HCT116 (cell line): ENCODE measurements around the gene RNF7. TPM values are rescaled to one million over a fixed set of nuclear protein-coding genes. Genes with fewer than 3 reads are reported as not detected.
"Not testable (repeated sequence)": the region's sequence is repeated elsewhere in the genome, so short reads cannot be mapped to it uniquely, and the experiment has no call there.

Source experiments
- ATAC-seq: fragments of 200-7000 bp; cut with Tn5 transposase; 2 replicates; pipeline ENCODE4 v1.9.1; 2020; ENCODE audit warnings: mild to moderate bottlenecking, moderate library complexity
- BruUV-seq: library from RNA; stranded (reverse); fragments of 400-500 nt; replicated peaks from 2 replicates; lab custom pipeline; 2021; lab: Mats Ljungman, UMichigan
- CTCF ChIA-PET: fragments of 300-600 bp; sonication (Branson Sonifier 250); formaldehyde crosslinking; loops from one replicate; lab custom pipeline; 2021; ENCODE audit warnings: antibody characterized with exemption; lab: Charles Lee
- POLR2A ChIA-PET: fragments of 300-600, 350-600 bp; sonication (Branson Sonifier 250); formaldehyde crosslinking; loops from one replicate; lab custom pipeline; 2021; ENCODE audit warnings: antibody characterized with exemption; lab: Charles Lee
- RAD21 ChIA-PET, 2 experiments: fragments of 300-600 bp; sonication (Branson Sonifier 250); formaldehyde crosslinking; loops; one replicate each; lab custom pipeline; 2023; ENCODE audit warnings: low total read pairs in 2 of 2; ENCODE audit not compliant: uncharacterized antibody in 2 of 2, unreplicated experiment in 2 of 2, low non-redundant PET in 1 of 2; lab: Charles Lee
- DNase-seq: peaks from one replicate; pipeline ENCODE4 v3.0.0-alpha.2; 2010; ENCODE audit warnings: low read depth, low spot score
- H2AFZ ChIP-seq: fragments of 200-600 bp; shearing (Covaris generic), sonication (generic); 2 replicates; pipeline ENCODE4 v1.6.1; 2017; ENCODE audit warnings: low read depth, mixed run types, mixed read lengths, antibody characterized with exemption, low read length; ENCODE audit not compliant: poor library complexity, severe bottlenecking
- H3K27ac ChIP-seq: 2 replicates; pipeline ENCODE4 v1.5.1; 2012; ENCODE audit warnings: low read depth, low read length
- H3K27me3 ChIP-seq: fragments of 200-600 bp; sonication (generic); 2 replicates; pipeline ENCODE4 v1.6.1; 2016; ENCODE audit warnings: mixed run types, low read length, mixed read lengths; ENCODE audit not compliant: insufficient read depth
- H3K36me3 ChIP-seq, 2 experiments: fragments of 200-500 bp in 1 of 2; fragments of 200-600 bp in 1 of 2; sonication (Bioruptor generic) in 1 of 2; sonication (generic) in 1 of 2; 2 replicates each; pipeline versions ENCODE4 v1.5.1 to v1.6.1; 2014 to 2016; ENCODE audit warnings: low read length in 2 of 2, inconsistent platforms in 1 of 2, mixed read lengths in 1 of 2, mixed run types in 1 of 2; ENCODE audit not compliant: insufficient read depth in 2 of 2, control insufficient read depth in 1 of 2
- H3K4me1 ChIP-seq, 2 experiments: fragments of 200-600 bp in 1 of 2; sonication (generic) in 1 of 2; 2 replicates each; pipeline versions ENCODE4 v1.5.1 to v1.6.1; 2012 to 2017; ENCODE audit warnings: low read length in 2 of 2, inconsistent platforms in 1 of 2, mild to moderate bottlenecking in 1 of 2, mixed read lengths in 1 of 2, mixed run types in 1 of 2, moderate library complexity in 1 of 2; ENCODE audit not compliant: insufficient read depth in 2 of 2, control insufficient read depth in 1 of 2
- H3K4me2 ChIP-seq: fragments of 200-600 bp; sonication (generic); 2 replicates; pipeline ENCODE4 v1.6.1; 2017; ENCODE audit warnings: mixed run types, low read length, mixed read lengths
- H3K4me3 ChIP-seq, 2 experiments: fragments of 200-600 bp in 1 of 2; sonication (generic) in 1 of 2; replicated peaks in 1 of 2; 2 replicates each; pipeline ENCODE4 v1.5.1; 2011 to 2016; ENCODE audit warnings: low read length in 2 of 2, control low read depth in 1 of 2, low read depth in 1 of 2, mild to moderate bottlenecking in 1 of 2, mixed read lengths in 1 of 2, mixed run types in 1 of 2
- H3K79me2 ChIP-seq: fragments of 200-600 bp; sonication (generic); 2 replicates; pipeline ENCODE4 v1.6.1; 2017; ENCODE audit warnings: mild to moderate bottlenecking, mixed run types, low read length, moderate library complexity, mixed read lengths; ENCODE audit not compliant: insufficient read depth
- H3K9ac ChIP-seq: fragments of 200-600 bp; sonication (generic); 2 replicates; pipeline ENCODE4 v1.6.1; 2016; ENCODE audit warnings: low read length, mixed read lengths
- H3K9me2 ChIP-seq: fragments of 200-600 bp; sonication (generic), shearing (Covaris generic); 2 replicates; pipeline ENCODE4 v1.6.1; 2017; ENCODE audit warnings: mixed run types, mild to moderate bottlenecking, moderate library complexity; ENCODE audit not compliant: insufficient read depth
- H3K9me3 ChIP-seq, 2 experiments: fragments of 200-500 bp in 1 of 2; fragments of 200-600 bp in 1 of 2; sonication (Bioruptor generic) in 1 of 2; sonication (generic) in 1 of 2; 2 replicates each; pipeline ENCODE4 v1.6.1; 2014 to 2017; ENCODE audit warnings: low read length in 2 of 2, mixed read lengths in 2 of 2, inconsistent platforms in 1 of 2, low read depth in 1 of 2, mild to moderate bottlenecking in 1 of 2, mixed run types in 1 of 2, moderate library complexity in 1 of 2; ENCODE audit not compliant: control insufficient read depth in 1 of 2, insufficient read depth in 1 of 2
- H4K20me1 ChIP-seq: fragments of 200-600 bp; sonication (generic), shearing (Covaris generic); 2 replicates; pipeline ENCODE4 v1.6.1; 2017; ENCODE audit warnings: mixed run types, mild to moderate bottlenecking, moderate library complexity; ENCODE audit not compliant: insufficient read depth
- ATF3 ChIP-seq: IDR thresholded peaks from 2 replicates; pipeline ENCODE4 v1.6.1; 2012
- CBX3 ChIP-seq: IDR thresholded peaks from 2 replicates; pipeline ENCODE4 v1.6.1; 2012; ENCODE audit warnings: low read depth
- CEBPB ChIP-seq: IDR thresholded peaks from 2 replicates; pipeline ENCODE4 v1.6.1; 2012; ENCODE audit warnings: low read depth
- EGR1 ChIP-seq: IDR thresholded peaks from 2 replicates; pipeline ENCODE4 v1.6.1; 2012; ENCODE audit warnings: low read depth
- ELF1 ChIP-seq: IDR thresholded peaks from 2 replicates; pipeline ENCODE4 v1.6.1; 2012; ENCODE audit warnings: low read depth, borderline replicate concordance
- EZH2 ChIP-seq: fragments of 200-600 bp; sonication (generic); IDR thresholded peaks from 2 replicates; pipeline ENCODE4 v1.6.1; 2017; ENCODE audit warnings: antibody characterized with exemption, mixed run types
- JUND ChIP-seq: IDR thresholded peaks from 2 replicates; pipeline ENCODE4 v1.6.1; 2012
- POLR2AphosphoS5 ChIP-seq: IDR thresholded peaks from 2 replicates; pipeline ENCODE4 v1.6.1; 2011; ENCODE audit warnings: mild to moderate bottlenecking, low read depth, low read length, moderate library complexity
- RAD21 ChIP-seq: IDR thresholded peaks from 2 replicates; pipeline ENCODE4 v1.6.1; 2012; ENCODE audit warnings: low read depth, mild to moderate bottlenecking
- SIN3A ChIP-seq: IDR thresholded peaks from 2 replicates; pipeline ENCODE4 v1.6.1; 2012; ENCODE audit warnings: low read depth
- SRF ChIP-seq: IDR thresholded peaks from 2 replicates; pipeline ENCODE4 v1.6.1; 2012; ENCODE audit warnings: low read depth
- ZBTB33 ChIP-seq: IDR thresholded peaks from 2 replicates; pipeline ENCODE4 v1.6.1; 2011; ENCODE audit warnings: mild to moderate bottlenecking, low read length, moderate library complexity; ENCODE audit not compliant: insufficient replicate concordance; ENCODE audit errors: extremely low read depth
- intact Hi-C: fragments of 100-400 bp; cut with micrococcal nuclease; formaldehyde crosslinking; loops from 2 replicates; pipeline ENCODE4 v1.10.0; 2022
- total RNA-seq: library from RNA; stranded (reverse); gene quantifications from one replicate; pipeline ENCODE4 v1.2.1, GENCODE V29; 2021; ENCODE audit not compliant: unreplicated experiment
- TF ChIP-seq, protein P1 (sequence below): IDR thresholded peaks from 2 replicates; pipeline ENCODE4 v1.6.1; 2012
- TF ChIP-seq, protein P2 (sequence below): IDR thresholded peaks from 2 replicates; pipeline ENCODE4 v1.6.1; 2012; ENCODE audit warnings: low read depth

The RNF7 gene
- total RNA-seq, 1 experiment from 2014 or later = 82.3 TPM

DNA sequence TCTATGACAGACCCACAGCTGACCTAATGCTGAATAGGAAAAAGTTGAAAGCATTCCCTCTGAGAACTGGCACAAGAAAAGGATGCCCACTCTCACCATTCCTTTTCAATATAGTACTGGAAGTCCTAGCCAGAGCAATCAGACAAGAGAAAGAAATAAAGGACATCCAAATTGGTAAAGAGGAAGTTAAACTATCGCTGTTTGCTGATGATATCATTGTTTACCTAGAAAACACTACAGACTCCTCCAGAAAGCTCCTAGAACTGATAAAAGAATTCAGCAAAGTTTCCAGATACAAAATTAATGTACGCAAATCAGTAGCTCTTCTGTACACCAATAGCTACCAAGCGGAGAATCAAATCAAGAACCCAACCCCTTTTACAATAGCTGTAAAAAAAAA, 34.7 kb upstream of the RNF7 start:
- H3K9me3 ChIP-seq, DNase-seq, POLR2A ChIA-PET, H3K27me3 ChIP-seq, H3K36me3 ChIP-seq, H3K9me2 ChIP-seq, BruUV-seq, H3K4me2 ChIP-seq, H3K79me2 ChIP-seq, H3K9ac ChIP-seq, H3K4me1 ChIP-seq, CTCF ChIA-PET, intact Hi-C loops, ATAC-seq, H4K20me1 ChIP-seq, H2AFZ ChIP-seq, H3K27ac ChIP-seq, RAD21 ChIA-PET, H3K4me3 ChIP-seq: not testable (repeated sequence)

DNA sequence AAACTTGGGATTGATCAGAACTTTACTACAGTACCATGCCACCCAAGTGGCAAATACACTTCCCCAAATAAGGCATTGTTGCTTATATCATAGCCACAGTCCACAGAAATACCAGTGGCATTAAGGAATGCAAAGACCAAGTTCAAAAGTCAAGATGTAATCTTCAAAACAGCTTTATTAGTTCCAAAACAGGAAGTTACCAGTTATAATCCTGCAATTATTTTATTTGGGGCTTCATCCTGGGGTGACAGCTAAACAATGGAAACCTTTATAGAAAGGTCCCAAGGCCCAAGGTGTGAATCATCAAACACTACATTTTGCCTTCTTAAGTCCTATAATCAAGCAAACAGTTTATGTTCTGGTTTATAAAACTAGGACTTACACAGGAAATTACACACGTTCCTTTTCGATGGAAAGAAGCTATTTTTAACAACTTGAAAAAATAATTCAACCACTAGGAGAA, 30.3 kb upstream of the RNF7 start:
- no peaks in the 10 kb centered on the region for H3K27me3 ChIP-seq
- no peak overlapping the region for H3K4me2 ChIP-seq
- DNase-seq = no peak
- H3K4me1 ChIP-seq = peaks cover 3 to 4% of the 10 kb centered on the region in 2 experiments; a peak in 1 of 4 replicates
- no peak overlapping the region for H2AFZ ChIP-seq
- no peaks in the 10 kb centered on the region for H3K9me3 ChIP-seq
- ATAC-seq = no peak
- no peaks in the 10 kb centered on the region for H4K20me1 ChIP-seq
- TF ChIP-seq ATF3 = no peak
- TF ChIP-seq, protein P1, sequence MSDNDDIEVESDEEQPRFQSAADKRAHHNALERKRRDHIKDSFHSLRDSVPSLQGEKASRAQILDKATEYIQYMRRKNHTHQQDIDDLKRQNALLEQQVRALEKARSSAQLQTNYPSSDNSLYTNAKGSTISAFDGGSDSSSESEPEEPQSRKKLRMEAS = no peak
- TF ChIP-seq CEBPB = no peak
- no peak for TF ChIP-seq RAD21
- TF ChIP-seq CBX3 = no peak
- no peak for TF ChIP-seq EGR1
- TF ChIP-seq ELF1 = no peak
- TF ChIP-seq ZBTB33 = no peak
- TF ChIP-seq POLR2AphosphoS5 = no peak
- TF ChIP-seq SRF = no peak
- no peak for TF ChIP-seq EZH2
- no peak for TF ChIP-seq JUND
- no peak for TF ChIP-seq SIN3A
- TF ChIP-seq, protein P2, sequence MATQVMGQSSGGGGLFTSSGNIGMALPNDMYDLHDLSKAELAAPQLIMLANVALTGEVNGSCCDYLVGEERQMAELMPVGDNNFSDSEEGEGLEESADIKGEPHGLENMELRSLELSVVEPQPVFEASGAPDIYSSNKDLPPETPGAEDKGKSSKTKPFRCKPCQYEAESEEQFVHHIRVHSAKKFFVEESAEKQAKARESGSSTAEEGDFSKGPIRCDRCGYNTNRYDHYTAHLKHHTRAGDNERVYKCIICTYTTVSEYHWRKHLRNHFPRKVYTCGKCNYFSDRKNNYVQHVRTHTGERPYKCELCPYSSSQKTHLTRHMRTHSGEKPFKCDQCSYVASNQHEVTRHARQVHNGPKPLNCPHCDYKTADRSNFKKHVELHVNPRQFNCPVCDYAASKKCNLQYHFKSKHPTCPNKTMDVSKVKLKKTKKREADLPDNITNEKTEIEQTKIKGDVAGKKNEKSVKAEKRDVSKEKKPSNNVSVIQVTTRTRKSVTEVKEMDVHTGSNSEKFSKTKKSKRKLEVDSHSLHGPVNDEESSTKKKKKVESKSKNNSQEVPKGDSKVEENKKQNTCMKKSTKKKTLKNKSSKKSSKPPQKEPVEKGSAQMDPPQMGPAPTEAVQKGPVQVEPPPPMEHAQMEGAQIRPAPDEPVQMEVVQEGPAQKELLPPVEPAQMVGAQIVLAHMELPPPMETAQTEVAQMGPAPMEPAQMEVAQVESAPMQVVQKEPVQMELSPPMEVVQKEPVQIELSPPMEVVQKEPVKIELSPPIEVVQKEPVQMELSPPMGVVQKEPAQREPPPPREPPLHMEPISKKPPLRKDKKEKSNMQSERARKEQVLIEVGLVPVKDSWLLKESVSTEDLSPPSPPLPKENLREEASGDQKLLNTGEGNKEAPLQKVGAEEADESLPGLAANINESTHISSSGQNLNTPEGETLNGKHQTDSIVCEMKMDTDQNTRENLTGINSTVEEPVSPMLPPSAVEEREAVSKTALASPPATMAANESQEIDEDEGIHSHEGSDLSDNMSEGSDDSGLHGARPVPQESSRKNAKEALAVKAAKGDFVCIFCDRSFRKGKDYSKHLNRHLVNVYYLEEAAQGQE = no peak
- TF ChIP-seq, all 23 proteins: peak for 0
- H3K9ac ChIP-seq = no peak overlapping the region
- no peaks in the 10 kb centered on the region for H3K9me2 ChIP-seq
- H3K4me3 ChIP-seq = no peak overlapping the region
- POLR2A ChIA-PET = no interaction called here
- intact Hi-C loops = no loop called here
- RAD21 ChIA-PET = no interaction called here
- BruUV-seq = no TSS peak
- no peaks in the 10 kb centered on the region for H3K36me3 ChIP-seq
- CTCF ChIA-PET = no interaction called here
- no peaks in the 10 kb centered on the region for H3K79me2 ChIP-seq
- H3K27ac ChIP-seq = no peak overlapping the region
